Measurements from ENCODE around the gene CARD11.
"Not testable (repeated sequence)": the region's sequence is repeated elsewhere in the genome, so short reads cannot be mapped to it uniquely, and the experiment has no call there.

Gene CARD11

GRCh38 chr7:3063016-3063753 is 19.5 kb upstream of the CARD11 start:
- no peak for DNase-seq

DNA sequence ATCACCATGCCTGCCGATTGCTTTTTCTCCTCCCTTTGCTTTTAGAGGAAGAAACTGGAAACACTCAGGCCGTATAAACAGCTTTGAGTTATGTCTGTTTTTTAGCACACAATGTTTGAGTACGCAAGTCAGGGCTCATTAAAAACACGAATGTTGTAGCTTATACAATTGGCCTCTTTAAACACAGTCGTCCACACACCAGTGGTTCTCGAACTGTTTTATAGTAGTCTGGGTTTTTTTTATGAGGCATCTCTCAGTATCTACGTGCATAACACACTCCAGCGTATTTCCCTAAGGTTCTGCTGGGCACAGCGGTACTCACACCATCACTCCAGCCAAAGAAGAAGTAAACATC is 13.4 kb upstream of the CARD11 start:
- no peak for DNase-seq

DNA sequence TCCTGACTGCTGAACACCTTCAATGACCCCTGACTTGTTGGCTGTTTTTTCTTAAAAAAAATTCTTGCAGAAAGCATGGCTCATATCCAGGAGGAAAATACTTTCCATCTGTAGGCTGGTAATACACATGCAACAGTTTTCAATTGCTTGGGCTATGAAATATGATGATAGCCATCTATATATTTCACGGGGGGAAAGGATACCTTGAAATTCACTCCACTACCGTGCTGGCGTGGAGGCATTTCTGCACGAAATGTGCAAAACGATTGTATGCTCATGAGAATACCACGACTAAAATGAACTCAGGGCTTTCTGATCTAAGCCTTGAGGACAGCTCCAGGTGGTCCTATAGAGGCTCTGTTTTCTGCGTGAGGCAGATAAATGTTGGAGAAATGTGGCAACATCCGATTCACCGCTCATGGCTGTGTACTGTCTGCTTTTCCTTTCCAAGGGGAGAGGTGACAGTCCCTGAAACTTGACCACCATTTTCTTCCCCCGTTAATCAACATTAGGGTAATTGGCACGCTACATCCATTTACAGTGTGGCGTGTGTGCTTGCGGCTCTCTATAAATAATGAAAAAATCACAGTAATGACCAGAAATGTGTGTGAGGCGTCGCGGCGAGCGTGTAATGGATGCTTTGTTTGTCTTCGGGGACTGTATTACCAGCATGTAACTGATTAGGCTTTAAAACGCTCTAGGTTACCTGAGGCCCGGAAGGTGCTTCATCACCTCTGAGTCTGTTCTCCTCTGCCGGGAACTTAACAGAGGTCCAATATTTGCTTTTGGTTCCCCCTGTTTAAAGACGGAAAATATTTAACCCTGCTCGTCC is 12.8 kb upstream of the CARD11 start:
- no peak for DNase-seq

- no peak for DNase-seq
These were observed 12.0 kb upstream of the CARD11 start for GRCh38 chr7:3055626-3056025.

- peak; percentile 48 for DNase-seq
These were observed 692 bp downstream of the CARD11 start for GRCh38 chr7:3042861-3043489.

DNA sequence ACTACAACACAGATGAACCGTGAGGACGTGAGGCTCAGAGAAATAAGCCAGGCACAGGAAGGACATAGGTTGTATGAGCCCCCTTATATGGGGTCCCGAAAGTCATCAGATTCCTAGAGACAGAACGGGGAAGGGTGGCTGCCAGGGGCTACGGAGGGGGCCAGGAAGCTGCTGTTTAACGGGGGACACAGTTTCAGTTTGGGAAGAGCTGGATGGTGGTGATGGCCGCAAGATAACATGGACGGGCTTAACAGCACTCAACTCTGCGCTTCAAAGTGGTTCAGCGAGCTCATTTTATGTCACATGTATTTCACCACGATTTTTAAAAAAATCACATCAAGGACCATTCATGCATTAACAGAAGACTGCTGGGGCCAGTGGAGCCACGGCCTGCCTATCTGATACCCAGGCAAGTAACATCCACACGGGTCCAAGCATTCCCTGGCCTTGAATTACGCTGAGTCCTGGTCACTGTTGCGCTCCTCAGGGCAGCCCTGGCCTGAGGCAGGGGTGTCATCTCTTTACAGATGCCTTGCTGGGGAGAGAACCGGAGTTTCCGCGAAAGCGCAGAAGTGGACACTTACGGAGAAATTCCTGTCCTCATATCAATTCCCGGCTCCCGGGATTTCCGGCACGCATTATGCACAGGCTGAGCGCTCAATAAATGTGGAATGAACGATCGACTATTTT is 1.5 kb downstream of the CARD11 start:
- DNase-seq = no peak

GRCh38 chr7:3039787-3040186 is 3.9 kb downstream of the CARD11 start:
- no peak for DNase-seq

GRCh38 chr7:3038011-3038410 is 5.7 kb downstream of the CARD11 start:
- not testable (repeated sequence) for DNase-seq

- DNase-seq = no peak
These were observed 6.4 kb downstream of the CARD11 start for GRCh38 chr7:3037259-3037658.

DNA sequence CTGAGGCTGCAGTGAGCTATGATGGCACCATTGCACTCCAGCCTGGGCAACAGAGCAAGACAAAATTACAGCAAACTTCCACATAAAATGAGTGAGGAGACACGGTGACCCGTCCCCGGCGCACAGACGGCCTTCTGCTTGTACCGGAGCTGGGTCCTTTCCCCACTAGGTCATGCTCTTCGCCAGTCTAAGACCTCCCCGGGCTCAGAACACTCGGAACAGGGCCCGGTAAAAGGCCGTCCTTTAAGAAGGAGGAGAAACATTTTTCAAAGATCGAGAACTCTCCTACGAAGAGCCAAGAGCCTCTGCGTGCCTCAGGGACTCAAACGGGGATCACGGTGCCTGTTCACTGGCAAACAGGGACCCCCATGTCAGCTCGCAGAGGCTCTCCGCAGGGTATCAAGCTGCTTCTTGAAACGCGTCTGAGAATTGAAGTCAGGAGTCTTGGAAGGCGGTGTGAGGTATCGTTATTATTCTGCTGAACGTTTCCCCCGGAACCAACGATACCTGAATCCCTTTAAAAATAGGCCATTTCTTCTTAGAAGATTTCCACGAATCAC is 9.0 kb downstream of the CARD11 start:
- DNase-seq = no peak

DNA sequence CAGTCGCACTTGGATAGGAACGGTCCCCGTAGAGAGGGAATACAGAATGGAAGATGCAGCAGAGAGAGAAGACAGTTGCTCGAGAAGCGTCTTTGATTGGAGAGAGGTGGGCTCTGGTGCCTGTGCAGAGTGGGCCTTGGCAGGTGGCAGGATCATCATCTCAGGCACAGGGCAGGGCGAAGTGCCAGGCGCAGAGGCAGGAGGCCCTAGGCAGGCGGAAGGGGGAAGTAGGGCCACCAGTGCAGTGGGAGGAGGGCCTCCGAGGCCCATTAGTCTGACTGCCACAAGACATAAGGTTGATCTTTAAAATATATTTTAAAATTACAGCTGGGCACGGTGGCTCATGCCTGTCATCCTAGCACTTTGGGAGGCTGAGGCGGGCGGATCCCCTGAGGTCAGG is 10.1 kb downstream of the CARD11 start:
- peak; percentile 21 for DNase-seq

- no peak for DNase-seq
These were observed 10.5 kb downstream of the CARD11 start for GRCh38 chr7:3033136-3033535.

- no peak for DNase-seq
These were observed 11.4 kb downstream of the CARD11 start for GRCh38 chr7:3032256-3032655.

GRCh38 chr7:3029138-3029537 is 14.5 kb downstream of the CARD11 start:
- DNase-seq = no peak

DNA sequence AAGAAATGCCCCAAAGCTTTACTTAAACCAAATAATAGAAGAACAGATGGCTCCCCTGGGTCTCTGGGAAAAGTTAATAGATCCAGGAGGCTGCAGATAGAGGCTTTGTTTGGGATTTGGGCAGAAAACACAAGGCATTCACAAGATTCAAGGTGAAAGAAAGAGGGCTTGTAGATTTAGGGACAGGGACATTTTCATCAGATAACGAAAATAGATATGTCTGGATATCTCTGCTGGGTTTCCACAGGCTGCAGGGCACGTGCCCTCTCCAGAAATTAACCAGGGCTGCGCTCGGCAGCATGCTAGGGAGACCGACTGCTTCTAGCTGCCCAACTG is 14.9 kb downstream of the CARD11 start:
- DNase-seq = no peak

- no peak for DNase-seq
These were observed 15.5 kb downstream of the CARD11 start for GRCh38 chr7:3028071-3028757.

DNA sequence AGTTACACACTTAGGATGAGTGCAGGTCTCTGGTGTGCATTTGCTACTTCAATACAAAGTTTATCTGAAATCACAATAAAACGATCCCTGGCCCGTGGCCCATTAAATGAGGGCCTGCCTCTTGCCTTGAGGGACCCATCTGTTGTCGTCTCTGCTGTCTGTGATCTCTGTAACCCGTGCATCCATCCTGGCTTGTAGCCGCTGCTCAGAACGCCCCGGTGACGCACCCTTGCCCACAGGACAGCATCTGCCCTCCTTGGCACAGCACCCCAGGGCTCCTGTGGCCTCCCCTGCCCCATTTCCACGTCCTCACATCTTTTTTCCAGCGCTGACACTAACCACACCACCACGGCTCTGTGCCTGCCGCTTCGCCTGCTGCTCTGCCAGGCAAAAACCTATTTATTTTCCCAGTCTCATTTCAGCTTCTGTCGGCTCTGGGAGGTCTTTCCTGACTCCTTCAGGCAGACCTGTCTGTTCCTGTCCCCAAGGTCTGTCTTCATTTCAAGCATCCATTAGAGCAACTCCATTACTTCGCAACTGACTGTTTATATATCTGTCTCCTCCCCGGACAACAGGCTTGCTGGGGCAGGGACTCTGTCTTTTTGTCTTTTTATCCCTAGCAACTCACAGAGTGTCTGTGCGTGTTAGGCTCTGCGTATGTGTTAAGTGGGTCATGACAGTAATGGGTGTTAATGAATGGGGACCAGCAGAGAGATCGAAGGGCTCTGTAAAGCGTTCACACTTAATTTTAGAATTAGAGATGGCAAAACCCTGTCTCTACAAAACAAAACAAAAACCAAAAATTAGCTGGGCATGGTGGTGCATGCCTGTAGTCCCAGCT is 16.4 kb downstream of the CARD11 start:
- DNase-seq = no peak

DNA sequence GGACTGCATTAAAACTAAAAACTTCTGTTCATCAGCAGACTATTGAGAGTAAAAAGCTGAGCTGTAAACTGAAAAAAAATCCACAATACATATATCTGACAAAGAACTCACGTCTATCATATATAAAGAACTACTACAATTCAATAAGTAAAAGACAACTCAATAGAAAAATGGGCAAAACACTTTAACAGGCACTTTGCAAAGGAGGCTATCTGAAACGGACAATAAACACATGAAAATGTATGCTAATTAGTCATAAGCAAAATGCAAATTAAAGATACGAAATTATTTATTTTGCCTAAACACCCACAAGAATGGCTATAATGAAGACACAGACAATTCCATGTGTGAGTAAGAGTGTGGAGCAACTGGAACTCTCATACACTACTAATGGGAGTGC is 18.1 kb downstream of the CARD11 start:
- no peak for DNase-seq

- no peak for DNase-seq
These were observed 21.8 kb downstream of the CARD11 start for GRCh38 chr7:3021825-3022224.

DNA sequence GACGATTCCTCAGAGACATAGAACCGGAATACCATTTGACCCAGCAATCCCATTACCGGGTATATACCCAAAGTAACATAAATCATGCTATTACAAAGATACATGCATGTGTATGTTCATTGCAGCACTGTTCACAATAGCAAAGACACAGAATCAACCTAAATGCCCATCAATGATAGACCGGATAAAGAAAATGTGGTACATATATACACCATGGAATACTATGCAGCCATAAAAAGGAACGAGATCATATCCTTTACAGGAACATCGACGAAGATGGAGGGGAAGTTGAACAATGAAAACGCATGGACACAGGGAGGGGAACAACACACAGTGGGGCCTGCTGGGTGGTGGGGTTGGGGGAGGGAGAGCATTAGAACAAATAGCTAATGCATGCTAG is 22.4 kb downstream of the CARD11 start:
- not testable (repeated sequence) for DNase-seq

GRCh38 chr7:3020416-3020815 is 23.3 kb downstream of the CARD11 start:
- no peak for DNase-seq

- DNase-seq = no peak
These were observed 23.9 kb downstream of the CARD11 start for GRCh38 chr7:3019801-3020200.
